D341Med (cell line): ENCODE data around the gene PMEPA1.

Experiments
- DNase-seq: peaks from one replicate; pipeline ENCODE4 v3.0.0; 2012; ENCODE audit warnings: low spot score

The PMEPA1 gene

DNA sequence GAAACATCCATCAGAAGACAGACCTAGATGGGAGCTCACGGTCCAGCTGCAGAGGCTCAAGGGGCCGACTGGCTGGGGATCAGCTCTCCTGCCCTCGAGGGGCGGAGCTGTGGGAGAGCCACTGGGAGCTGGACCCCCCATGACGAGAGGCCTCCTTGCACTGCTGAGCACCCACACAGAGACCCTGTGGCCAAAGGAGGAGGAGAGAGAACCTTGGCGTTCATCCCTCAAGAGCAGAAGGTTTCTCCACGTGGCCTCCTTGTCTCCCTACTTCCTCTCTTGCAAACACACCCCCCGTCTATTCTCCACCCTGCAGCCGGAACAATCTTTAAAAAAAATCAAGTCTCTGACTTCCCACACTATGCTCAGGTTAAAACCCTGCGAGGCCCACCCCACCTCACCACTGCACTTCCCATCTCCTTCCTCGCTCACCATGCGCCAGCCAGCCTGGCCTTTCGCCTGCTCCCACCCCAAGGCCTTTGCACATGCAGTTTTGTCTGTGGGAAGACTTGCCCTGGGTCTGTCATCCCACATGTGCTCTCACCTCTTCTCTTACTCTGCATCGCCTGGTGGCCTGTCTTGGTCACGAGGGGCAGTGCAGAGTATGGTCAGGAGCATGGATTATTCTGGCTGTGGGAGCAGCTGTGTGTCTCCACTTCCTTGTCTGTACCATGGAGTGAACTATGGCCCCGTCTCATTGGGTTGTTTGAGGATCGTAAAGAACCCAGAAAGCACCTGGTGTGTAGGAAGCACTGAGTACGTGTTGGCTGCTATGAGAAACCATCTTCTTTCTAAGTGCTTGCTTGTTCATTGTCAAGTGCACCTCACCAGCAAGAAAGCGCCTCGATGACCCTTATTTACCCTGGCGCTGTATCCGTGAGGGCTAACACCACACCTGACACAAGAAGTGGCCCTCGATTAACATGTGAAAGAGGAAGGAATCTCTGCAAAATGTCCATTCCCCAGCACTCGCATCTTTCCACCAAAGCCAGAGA lies 32.9 kb downstream of the PMEPA1 start:
- no peak for DNase-seq

DNA sequence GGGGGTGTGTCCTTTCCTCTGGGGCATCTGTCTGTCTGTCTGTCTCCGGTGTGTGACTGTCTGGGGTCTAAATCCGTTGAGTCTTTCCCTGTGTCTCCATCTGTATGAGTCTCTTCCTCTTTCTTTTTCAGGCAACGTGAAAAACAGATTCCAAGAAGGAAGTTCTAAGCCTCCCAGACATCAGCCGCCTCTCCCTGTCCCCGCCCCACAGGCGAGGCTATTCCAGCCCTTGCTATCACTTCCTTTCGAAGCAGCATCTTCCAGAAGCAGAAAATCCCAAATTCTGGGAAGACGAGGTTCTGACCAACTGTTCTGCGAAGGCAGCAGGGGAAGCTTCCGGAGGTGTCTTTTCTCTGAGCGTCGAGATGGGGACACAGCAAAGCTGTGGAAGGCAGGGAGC lies 34.0 kb downstream of the PMEPA1 start:
- DNase-seq: no peak

DNA sequence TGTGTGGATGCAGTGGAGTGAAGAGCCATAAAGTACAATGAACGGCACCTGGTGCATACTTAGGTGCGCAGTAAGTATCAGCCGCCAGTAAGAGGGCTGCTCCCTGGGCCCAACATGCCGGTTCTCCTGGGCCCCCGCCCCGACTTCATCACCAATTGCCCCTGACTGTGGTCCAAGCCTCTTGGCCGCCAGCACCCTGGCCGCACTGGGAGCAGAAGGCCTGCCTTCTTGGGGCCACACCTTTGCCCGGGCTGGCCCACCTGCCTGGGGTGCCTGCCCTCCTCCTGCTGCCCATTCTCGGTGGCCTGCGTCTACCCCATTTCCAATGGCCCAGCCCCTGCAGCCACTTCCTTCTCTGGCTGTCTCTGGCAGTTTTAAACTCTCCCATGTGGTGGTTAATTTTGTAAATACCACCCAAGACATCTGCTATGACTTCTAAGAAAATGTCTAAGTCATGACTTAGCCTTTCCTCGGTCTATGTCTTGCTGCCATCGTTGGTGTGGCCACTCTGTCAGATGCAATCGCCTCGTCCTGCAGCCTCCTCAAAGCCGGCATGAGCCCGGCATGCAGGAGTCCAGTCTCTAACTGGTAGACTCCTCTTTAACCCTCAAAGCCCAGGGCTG lies 36.8 kb downstream of the PMEPA1 start:
- no peak for DNase-seq

DNA sequence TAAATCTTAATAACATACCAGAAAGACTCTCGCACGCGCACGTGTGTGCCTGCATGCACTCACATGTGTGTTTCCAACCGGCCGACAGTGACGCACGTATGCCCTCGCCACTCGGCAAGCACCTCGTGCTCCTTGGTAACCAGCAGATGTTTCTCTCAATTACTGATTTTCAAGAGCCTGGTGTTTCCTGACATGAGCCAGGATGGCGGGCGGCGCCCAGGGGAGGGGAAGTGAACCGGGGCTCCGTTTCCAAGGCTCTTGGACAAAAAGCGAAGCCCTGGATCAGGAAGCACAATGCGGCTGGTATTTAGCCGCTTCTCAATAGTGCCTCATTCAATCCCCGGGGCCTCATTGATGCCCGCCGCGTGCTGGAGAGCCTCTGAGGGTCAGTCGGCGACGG lies 37.7 kb downstream of the PMEPA1 start:
- no peak for DNase-seq

DNA sequence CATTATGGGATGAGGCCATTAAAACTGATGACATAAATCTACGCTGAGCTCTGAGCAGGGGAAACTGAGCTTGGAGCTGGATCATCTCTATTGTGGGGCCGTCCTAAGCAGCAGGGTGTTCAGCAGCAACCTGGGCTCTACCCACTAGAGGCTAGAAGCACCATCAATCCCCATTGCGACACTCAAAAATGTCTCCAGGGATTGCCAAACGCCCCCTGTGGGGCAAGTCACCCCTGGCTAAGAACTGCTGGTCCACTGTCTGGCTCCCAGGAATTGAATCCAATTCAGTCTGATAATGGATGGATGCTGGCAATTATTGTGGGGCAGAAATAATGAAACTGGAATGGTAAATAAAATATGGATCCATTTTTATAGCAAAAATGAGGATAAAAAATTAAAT lies 38.2 kb downstream of the PMEPA1 start:
- no peak for DNase-seq

DNA sequence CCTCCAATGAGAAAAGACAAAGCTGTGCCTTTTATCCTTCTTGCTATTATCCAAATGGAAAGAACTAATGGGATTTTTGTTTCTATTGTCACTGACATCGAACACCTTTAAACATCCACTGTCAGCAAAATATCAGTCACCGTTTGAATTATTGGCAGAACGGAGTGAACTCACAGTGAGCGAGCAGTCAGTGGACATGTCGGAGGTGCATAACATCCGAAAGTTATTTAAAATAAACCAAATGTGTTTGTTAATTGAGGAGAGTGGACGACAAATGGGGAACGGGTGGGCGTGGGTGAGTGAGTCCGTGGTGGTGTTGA lies 38.8 kb downstream of the PMEPA1 start:
- no peak for DNase-seq

DNA sequence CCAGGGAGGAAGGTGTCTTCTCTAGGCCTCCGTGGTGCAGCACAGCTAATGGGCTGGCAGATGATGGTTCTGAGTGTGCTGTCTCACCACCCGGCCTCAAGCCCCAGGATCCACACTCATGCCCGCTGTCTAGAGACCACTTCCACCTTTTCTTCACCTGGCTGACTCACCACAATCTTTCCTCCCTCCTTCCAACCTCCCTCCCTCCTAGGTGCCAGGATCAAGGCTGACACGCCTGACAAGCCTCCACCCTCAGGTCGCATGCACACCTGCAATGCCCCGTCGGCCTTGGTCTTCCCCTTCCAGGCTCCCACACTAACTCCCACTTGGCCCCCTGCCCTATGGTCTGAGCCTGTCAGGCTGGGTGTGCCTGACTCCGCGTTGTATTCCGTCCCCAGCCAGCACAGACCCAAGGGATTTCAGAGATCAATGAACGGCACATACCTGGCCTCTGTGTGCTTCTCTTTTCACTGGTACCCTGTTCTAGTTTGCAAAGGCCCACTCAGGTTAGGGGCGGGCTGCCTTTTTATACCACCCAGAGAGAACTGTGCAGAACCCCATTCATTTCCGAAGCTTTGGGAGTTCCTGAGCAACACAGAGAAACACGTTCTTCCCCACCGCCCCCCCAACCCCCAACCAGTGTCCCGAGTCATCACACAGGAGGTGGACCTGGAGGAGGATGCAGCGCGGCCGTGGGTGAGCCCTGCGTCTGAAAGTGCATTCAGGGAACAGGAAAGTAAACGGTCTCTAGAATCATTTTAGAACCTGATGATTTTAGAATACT lies 39.3 kb downstream of the PMEPA1 start:
- no peak for DNase-seq

DNA sequence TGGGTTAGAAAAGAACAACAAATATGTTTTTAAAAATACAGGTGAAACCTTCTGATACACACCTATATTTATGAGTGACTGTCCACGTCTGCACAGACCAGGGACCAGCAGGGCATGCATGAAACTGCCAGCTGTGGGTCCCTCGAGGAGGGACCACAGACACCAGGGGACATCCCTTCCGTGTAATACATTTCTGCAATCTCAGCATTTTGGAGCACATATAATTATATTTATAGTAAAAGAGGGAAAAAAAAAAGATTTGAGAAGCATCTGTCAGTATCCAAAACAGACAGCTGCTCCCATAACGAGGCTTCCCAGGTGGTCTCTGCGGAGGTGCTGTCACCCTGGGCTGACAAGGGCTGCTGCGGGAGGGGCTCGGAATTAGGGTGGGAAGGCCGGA lies 40.2 kb downstream of the PMEPA1 start:
- DNase-seq: no peak

DNA sequence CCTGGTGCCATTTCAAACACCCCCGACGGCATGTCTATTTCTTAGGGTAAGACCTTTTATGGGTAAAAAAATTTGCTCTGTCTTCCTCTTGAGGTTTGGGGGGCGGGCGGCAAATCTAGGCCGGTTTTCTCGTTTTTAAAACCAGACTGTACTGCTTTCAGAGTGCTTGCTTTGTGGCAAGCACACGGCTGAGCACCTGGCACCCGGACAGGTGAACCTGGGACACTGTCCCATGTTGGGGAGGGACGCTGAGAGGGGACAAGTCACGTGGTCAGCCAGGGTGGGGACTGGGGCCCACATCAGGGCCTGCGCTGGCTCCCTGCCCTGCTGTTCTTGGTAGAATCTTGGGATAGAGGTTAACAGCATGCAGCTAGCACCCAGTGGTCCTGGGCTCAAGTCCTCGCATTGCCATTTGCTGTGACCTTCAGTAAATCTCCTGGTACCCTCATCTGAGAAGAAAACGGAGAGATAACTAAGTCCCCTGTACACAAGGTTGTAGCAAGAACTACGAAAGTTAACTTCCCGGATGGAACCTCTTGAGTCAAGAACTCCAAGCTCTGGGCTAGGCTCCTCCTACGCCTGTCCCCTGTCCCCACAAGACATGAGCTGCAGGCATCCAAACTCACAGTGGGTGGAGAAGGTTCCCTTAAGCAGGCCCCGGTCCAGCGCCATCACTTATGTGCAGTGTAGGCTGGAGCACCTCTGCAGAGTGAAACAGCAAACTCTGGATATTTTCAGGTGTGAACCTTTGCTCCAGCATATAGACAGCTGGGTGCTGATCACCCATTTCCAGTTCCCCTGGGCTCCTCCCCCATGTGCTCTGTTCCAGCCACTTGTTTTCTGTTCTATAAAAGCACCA lies 41.7 kb downstream of the PMEPA1 start:
- DNase-seq: no peak

DNA sequence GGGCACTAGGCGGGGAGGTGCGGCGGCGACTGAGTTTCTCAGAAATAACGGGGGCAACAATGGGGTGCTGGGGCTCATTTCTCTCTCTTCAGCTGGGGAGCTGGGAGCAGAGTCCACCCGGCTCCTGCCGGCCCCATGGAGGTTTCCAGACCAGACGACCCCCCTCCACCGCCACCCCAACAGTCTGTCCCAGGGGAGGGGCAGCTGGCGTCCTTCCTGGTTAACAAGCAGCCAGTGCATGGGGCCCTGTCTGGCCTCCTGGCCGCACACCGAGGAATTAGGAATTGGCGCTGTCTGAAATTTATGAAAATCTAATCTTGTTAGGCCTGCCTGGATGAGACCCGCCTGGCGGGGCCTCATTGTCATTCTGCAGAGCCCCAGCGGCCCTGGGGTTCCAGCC lies 42.4 kb downstream of the PMEPA1 start:
- DNase-seq: no peak

DNA sequence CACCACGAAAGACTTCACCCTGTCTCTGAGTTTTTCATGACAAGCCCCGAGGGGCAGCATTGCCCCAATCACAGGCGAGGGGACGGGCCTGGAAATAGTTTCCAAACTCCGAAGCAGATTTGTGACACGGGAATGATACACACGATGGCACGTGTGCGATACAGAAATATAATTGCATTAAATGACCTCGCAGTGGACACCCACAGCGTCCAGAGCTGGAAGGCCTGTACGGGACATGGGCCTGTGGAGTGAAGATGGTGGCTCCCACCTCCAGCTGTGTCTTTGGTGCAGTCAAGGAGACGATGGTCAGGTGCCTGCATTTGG lies 43.0 kb downstream of the PMEPA1 start:
- no peak for DNase-seq

DNA sequence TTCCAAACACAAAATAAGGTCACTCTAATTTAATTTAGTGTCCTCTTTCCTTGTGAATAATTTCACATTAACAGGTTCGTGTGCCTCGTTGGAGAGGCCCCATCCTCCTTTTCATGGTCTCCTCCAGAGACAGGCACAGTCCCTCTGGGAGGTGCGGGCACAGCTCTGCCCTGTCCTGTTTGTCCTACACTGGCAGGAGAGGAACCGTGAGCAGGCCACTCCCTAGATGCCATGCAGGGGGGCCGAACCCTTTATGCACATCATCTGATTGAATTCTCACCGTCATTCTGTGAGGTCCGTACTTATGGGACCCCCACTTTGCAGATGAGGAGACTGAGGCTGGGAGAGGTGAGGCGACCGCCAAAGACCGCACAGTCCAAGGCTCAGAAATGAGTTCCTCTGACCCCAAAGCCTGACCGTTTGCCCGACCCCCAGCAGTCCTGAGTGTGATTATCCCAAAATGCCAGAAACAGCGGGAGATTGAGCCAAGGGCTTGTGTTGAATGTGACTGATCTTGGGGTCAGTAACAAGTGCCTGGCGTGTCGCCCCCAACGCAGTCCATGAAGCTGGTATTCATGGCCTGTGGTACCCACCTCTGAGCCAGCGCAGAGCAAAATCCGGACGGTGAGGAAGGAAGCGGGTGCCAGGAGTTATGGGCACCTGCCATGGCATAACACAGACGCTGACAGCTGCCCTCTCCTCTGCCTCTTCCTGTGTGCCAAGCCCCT lies 43.5 kb downstream of the PMEPA1 start:
- DNase-seq: no peak

DNA sequence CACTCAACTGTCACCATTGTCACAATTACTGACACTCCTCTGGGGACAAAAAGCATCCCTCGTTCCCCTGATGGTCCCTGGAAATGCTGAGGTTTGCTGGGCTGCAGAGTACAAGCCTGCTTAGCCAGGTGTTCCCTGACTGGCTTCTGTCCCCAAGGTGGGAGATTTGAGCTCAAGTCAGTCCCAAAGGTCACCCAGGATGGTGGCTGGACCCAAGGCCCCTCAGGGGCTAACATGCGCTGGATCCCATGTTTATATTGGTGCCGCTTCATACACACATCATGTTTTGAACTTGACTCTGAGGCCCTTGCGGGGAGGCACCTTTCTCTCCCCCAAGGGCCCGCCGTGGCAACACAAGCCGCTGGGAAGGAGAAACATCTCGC lies 44.2 kb downstream of the PMEPA1 start:
- no peak for DNase-seq

DNA sequence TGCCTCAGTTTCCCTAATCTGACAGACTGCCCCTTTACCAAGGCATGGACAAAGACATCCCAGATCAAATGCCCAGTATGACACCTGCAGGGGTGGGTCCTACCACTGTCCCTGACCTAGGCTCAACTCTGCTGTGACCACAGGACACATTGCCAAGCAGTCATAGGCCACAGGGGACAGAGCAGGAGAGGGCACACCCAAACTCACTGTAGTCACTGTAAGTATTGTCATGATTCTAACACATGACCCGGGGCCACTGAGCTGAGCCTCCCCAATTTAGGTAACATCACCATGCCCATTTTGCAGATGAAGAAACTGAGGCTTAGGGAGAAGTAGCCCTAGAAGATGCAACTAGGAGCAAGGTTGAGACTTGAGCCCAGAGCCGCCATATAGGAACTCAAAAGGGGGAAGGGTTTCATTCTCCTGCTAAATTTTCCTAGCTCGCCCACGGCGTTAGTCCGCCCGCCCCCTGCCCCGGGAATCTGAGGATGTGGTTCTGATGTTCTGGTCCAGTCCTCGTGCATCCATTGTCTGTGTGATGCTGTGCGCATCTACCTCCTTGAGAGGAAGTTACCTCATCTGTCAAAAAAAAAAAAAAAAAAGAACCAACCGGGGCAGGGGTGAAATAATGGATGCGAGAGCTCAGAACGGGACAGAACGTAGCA lies 44.8 kb downstream of the PMEPA1 start:
- no peak for DNase-seq

DNA sequence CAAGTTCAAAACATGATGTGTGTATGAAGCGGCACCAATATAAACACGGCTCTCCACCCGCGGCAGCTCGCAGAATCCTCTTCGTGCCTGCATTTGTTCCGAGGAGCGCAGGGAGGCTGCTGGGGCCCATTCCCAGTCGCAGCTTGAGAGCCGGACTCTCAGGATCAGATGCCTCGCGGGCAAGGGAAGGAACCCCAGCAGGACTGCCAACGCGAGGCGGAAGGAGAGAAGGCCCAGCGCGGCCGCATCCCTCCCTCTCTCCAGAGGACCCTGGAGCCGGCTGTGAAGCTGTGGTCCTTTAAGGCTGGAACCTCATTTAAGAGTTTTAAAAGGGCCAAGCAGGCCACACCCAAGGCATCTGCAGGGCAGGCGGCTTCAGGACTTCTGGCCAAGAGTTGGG lies 45.3 kb downstream of the PMEPA1 start:
- DNase-seq: no peak

DNA sequence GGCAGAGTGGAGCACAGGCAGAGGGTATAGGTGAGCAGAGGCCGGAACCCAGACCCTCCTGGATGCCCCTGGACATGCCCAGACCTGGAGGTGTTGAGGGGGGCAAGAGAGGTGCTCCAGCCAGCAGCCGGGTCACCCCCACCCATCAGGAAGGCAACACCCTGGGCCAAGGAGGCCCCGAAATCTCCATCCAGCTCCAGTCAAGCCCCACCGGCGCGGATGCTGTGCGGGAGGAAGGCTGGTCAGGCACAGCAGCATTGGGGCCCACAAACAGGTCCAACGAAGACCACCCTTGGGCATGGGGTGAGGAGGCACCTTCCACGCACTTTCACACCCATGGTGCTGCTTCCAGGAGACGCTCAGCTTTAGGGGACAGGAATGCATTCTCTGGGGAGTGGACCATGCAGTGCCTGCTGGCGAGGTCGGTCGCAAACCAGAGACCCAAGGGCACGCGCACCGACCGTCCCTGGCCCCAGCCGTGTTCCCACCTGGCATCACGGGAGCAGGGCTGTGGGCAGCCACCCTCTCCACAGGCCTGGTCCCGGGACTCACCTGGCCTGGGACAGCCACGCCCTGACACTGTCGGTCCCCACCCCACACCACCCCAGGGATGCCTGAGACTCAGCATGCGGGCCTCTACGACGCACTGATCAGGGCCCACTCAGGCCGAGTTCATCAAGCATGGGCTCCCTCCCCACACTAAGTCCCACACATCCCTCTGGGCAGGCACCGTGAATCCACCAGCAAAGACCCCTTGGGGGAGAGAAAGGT lies 45.9 kb downstream of the PMEPA1 start:
- DNase-seq: no peak

DNA sequence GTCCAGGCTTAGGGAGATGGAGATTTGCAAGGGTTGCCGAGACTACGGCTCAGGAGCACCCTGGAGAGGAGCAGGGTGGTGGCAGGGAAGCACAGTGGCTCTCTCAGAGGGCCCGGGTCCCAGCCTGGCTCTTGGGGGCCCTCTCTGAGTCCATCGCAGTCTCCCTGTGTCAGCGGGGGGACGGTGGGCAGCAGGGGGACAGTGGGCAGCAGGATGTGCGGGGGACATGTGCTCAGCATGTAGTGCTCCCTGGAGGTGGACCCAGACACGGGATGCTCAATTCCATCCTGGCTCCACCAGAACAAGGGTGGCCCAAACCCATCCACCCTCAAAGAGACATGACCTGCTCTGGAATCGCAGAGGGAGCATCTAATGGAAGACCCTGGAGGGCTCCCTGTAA lies 46.6 kb downstream of the PMEPA1 start:
- DNase-seq: no peak

DNA sequence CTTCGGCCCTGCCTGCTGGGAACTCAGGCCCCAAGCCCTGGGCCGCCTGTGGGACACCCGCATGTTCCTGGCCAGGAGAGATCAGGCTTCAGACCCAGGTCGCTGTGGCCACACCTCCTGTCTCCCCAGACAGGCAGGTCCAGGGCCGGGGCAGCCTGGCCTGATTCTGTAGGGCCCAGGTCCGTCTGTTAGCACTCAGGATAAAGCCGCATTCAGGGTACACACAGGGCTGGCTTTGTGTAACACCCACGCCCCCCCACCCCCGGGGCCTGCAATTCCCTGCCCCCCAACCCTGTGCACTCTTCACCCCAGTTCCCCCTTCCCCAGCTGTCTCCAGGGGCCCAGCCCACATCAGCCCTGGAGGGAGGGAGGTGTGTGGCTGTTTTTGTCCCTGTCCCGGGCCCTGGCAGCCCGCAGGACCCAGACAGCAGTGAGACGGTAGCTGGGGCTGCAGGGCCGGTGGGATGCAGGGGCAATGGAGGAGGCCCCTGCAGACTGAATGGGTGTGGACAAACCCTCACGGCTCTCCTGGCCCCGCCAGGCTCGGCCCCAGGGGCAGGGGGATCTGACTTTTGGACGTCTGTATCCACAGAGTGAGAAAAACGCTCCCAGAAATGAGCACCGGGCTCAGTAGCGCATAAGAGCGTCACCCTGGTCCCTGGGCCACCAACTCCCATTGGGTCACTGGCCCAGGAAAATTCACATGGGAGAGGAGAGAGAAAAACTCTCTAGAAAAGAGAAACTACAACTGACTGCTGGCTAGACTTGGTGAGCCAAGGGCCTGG lies 47.2 kb downstream of the PMEPA1 start:
- DNase-seq: peak; percentile 27

DNA sequence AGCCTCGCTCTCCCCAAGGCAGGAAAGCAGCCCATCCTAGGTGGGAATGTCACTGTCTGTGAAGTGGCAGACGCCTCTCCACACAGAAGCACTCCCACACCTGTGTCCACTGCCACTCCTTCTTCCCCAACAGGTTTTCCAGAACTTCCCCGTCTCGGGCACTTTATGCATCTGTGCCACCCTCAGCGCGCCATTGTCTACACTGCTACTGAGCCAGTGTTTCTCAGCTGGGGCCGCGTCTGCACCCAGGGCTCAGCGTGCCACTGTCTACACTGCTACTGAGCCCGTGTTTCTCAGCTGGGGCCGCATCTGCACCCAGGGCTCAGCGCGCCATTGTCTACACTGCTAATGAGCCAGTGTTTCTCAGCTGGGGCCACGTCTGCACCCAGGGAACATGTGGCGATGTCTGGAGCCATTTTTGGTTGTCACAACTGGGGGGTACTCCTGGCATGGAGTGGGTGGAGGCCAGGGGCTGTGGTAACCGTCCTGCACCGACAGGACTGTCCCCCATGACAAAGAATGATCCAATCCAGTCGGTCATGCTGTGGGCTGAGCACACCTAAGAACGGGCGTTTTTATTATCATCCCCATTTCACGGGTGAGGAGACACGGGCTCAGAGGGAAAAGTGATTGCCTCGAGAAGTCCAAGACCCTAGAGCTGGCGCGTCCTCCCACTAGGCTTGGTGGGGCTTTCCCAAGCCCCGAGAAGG lies 47.9 kb downstream of the PMEPA1 start:
- peak; percentile 12 for DNase-seq
